GM12864 (cell line): Measurements from ENCODE around the gene IER5L.
"Not testable (repeated sequence)": the region's sequence is repeated elsewhere in the genome, so short reads cannot be mapped to it uniquely, and the experiment has no call there.

Experiments
- DNase-seq: peaks from one replicate; pipeline ENCODE4 v3.0.0-alpha.2; 2011; ENCODE audit warnings: low read depth
- H3K4me3 ChIP-seq: 2 replicates; pipeline ENCODE4 v1.5.1; 2011; ENCODE audit warnings: mild to moderate bottlenecking, low read depth, low read length, control low read depth
- CTCF ChIP-seq: IDR thresholded peaks from 2 replicates; pipeline ENCODE4 v1.5.1; 2011; ENCODE audit warnings: low read depth, mild to moderate bottlenecking, moderate library complexity, low read length, control low read depth, inconsistent platforms; ENCODE audit errors: missing control alignments

IER5L gene

DNA sequence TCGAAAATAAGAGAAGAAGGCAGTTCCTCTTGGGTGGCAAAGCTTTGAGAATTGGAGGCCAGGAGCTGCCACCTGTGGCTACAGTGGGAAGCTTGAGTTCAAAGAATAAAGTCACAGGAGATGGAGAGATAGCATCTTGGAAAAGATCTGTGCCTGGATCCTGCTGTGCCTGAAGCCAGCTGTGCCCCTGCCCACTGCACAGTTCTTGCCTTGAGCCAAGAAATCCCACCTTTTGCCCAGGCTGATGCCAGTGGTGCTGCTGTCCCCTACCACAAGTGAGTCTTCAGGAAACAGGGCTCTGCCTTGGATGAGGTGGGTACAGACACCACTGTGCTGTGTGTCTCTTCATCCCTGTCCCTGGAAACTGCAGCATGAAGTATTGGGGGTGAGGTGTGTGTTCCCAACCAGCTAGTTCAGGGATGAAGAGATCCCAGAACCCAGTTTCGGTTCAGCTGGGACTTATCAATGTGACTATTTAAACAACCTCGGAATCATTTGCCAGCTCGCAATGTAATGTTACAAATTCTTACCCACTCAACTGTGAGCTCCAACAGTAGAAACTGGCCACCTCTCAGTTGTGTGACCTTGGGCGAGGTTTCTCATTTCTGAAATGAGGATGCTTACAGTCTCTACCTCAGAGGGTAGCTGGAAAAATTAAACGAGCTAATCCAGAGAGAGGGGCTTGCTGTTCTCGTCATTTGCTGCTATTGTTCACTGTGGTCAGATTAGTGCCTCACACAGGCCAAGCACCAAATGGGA lies 5.9 kb downstream of the IER5L start:
- TF ChIP-seq CTCF: no peak
- DNase-seq: no peak
- no peak overlapping the region for H3K4me3 ChIP-seq

DNA sequence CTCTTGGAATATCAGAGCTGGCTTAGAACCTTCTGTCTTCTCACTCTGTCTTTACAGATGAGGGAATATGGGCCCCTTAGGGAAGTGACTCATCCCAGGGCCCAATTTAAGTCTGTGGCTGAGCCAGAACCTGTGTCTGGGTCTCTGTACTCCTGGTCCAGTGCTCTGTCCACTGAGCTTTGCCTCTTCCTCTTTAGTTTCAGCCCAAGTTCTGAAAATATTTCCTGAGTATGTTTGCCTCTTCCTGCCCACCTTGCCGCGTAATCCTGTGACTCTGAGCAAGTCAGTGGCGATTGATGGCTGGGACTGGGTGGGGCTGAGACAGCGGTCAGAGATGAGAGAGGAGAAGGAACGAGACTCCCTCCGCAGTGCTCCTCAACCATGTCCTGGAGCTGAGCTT lies 7.8 kb downstream of the IER5L start:
- no peak for TF ChIP-seq CTCF
- H3K4me3 ChIP-seq: no peak overlapping the region
- DNase-seq: no peak

- DNase-seq: no peak
- no peak for TF ChIP-seq CTCF
- H3K4me3 ChIP-seq: no peak overlapping the region
These were observed 11.2 kb downstream of the IER5L start for GRCh38 chr9:129166623-129167557.

GRCh38 chr9:129165198-129165597 lies 12.9 kb downstream of the IER5L start:
- no peak for TF ChIP-seq CTCF
- H3K4me3 ChIP-seq: no peak overlapping the region
- DNase-seq: no peak

DNA sequence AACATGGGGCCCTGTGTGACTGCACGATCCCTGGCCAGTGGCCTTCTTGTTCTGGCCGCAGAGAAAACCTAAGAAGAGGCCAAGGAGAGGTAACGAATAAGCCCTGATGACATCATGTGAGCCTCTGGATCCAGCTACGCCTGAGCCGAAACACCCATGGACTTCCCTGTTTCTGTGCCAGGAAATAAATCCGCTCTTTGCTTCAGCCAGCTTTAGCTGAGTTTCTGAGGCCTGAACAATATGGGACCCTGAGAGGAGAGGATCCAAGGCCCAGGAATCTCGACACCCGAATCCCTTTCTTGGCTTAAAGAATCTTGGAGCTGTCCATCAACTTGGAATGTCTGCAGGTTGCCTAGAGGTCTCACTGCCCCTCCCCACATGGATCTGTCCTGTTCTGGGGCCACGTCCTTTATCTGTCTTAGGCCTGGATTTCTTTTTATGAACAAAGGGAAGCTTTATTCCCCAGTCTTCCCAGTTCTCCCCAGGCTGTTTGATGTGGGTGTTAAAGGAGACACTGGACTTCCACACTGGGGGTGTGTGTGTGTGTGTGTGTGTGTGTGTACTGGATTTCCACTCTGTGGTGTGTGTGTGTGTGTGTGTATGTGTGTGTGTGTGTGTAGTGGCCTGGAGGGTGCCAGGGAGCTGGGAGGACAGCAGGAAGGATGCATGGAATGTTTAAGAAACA lies 13.7 kb downstream of the IER5L start:
- TF ChIP-seq CTCF: no peak
- no peak overlapping the region for H3K4me3 ChIP-seq
- DNase-seq: no peak

- no peak overlapping the region for H3K4me3 ChIP-seq
- no peak for DNase-seq
- TF ChIP-seq CTCF: no peak
These were observed 14.3 kb downstream of the IER5L start for GRCh38 chr9:129163753-129164152.

GRCh38 chr9:129163198-129163670 lies 14.8 kb downstream of the IER5L start:
- H3K4me3 ChIP-seq, DNase-seq: not testable (repeated sequence)
